ENCODE data around the gene BEND2.

BEND2 gene

DNA sequence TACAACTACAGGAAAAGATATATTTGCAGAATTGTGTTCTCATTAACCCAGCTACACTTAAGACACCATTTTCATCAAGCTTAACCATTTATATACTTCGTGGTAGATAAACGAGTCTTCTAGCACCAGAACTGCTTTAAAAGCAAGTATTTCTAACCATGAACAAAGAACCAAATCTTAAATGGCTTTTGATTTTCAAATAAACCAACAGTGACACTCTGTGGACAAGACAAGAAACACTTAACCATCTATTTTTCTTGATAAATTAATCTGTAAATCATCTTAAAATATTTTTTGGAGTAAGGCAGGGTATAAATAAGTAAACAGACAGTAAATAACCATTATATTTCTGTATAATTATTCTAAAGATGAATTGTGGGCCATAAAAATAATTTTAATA, 10.2 kb downstream of the BEND2 start:
- TF ChIP-seq, protein P1, sequence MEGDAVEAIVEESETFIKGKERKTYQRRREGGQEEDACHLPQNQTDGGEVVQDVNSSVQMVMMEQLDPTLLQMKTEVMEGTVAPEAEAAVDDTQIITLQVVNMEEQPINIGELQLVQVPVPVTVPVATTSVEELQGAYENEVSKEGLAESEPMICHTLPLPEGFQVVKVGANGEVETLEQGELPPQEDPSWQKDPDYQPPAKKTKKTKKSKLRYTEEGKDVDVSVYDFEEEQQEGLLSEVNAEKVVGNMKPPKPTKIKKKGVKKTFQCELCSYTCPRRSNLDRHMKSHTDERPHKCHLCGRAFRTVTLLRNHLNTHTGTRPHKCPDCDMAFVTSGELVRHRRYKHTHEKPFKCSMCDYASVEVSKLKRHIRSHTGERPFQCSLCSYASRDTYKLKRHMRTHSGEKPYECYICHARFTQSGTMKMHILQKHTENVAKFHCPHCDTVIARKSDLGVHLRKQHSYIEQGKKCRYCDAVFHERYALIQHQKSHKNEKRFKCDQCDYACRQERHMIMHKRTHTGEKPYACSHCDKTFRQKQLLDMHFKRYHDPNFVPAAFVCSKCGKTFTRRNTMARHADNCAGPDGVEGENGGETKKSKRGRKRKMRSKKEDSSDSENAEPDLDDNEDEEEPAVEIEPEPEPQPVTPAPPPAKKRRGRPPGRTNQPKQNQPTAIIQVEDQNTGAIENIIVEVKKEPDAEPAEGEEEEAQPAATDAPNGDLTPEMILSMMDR (IDR thresholded peaks at IDR 0.05; ENCODE audit: insufficient read depth, low read length, poor library complexity, severe bottlenecking), result peak; percentile 8
- Histone ChIP-seq H3K27me3 (replicated peaks; ENCODE audit: control insufficient read depth, insufficient read depth, low read length) (no peaks in the 10 kb centered on the region; the same call in 1 of the 2 replicates), H3K36me3 (ENCODE audit: control insufficient read depth, insufficient read depth, low read length) (no peaks in the 10 kb centered on the region), H3K4me3 (replicated peaks; ENCODE audit: low read depth, low read length) (no peak overlapping the region)
- no peak for DNase-seq (ENCODE audit: extremely low read depth, insufficient read length)

DNA sequence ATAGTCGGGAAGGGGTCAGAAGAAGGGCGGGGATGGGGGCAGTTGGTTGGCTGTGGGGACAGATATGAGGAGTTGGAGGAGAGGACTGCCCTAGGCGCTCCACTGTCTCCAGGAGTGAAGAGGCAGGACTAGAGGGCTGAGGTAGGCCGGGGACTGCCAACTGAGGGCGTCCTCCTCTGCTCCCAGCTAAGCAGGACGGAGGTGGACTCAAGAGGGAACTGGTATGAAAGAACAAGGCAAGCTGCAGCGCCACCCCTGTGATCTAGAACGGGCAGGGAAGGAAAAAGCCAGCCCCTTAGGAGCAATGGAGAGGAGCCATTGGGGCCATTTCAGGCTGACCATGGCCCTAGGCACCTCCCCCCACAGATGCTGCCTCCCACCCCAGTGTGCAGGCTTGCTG, 14.0 kb downstream of the BEND2 start:
- no peaks in the 10 kb centered on the region for H3K36me3 ChIP-seq (ENCODE audit: control insufficient read depth, insufficient read depth, low read length)
- H3K4me3 ChIP-seq (replicated peaks; ENCODE audit: low read depth, low read length), result no peak overlapping the region
- TF ChIP-seq, protein P1 (IDR thresholded peaks at IDR 0.05; ENCODE audit: insufficient read depth, low read length, poor library complexity, severe bottlenecking), result no peak
- no peaks in the 10 kb centered on the region; the same call in 1 of the 2 replicates for H3K27me3 ChIP-seq (replicated peaks; ENCODE audit: control insufficient read depth, insufficient read depth, low read length)
- no peak for DNase-seq (ENCODE audit: extremely low read depth, insufficient read length)

DNA sequence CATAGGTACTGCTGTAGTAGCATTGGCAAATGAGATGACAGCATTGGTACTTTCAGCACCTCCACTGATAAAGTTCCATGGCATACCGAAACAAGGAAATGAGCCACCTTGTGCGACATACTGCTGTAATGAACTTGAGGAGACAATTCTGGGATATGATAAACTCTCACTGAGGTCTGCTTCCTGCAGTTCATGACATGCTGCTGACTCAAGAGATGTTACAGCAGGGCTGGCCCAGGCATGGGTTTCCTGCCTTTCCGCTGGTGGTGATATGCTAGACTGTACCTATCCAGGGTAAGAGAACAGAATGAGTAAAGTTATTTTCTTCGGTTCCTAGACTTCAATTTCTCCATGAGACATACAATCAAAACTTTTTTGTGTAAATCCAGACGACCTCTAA, 17.1 kb downstream of the BEND2 start:
- Histone ChIP-seq H3K4me3 (replicated peaks; ENCODE audit: low read depth, low read length) (no peak overlapping the region), H3K36me3 (ENCODE audit: control insufficient read depth, insufficient read depth, low read length) (no peaks in the 10 kb centered on the region), H3K27me3 (replicated peaks; ENCODE audit: control insufficient read depth, insufficient read depth, low read length) (no peaks in the 10 kb centered on the region; the same call in 1 of the 2 replicates)
- TF ChIP-seq, protein P1 (IDR thresholded peaks at IDR 0.05; ENCODE audit: insufficient read depth, low read length, poor library complexity, severe bottlenecking), result no peak
- DNase-seq (ENCODE audit: extremely low read depth, insufficient read length), result no peak

DNA sequence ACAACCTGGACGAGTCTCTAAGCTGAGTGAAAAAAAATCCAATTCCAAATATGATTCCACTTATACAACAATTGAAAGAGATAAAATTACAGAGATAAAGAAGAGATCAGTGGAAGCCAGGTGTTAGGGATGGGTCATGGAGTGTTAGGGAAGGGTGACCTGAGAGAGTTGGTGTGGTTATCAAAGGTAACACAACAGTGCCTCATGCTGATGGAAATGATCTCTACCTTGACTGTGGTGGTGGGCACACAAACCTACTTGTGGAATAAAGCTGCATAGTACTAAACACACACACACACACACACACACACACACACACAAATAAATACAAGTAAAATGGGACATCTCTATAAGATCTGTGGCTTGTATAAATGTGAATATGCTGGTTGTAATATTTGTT, 26.0 kb downstream of the BEND2 start:
- no peaks in the 10 kb centered on the region for H3K27me3 ChIP-seq (replicated peaks; ENCODE audit: control insufficient read depth, insufficient read depth, low read length)
- no peaks in the 10 kb centered on the region for H3K36me3 ChIP-seq (ENCODE audit: control insufficient read depth, insufficient read depth, low read length)
- no peak overlapping the region for H3K4me3 ChIP-seq (replicated peaks; ENCODE audit: low read depth, low read length)
- DNase-seq (ENCODE audit: extremely low read depth, insufficient read length), result no peak
- TF ChIP-seq, protein P1 (IDR thresholded peaks at IDR 0.05; ENCODE audit: insufficient read depth, low read length, poor library complexity, severe bottlenecking), result no peak

- H3K4me3 ChIP-seq (replicated peaks; ENCODE audit: low read depth, low read length), result no peak overlapping the region
- TF ChIP-seq, protein P1 (IDR thresholded peaks at IDR 0.05; ENCODE audit: insufficient read depth, low read length, poor library complexity, severe bottlenecking), result no peak
- DNase-seq (ENCODE audit: extremely low read depth, insufficient read length), result no peak
- H3K27me3 ChIP-seq (replicated peaks; ENCODE audit: control insufficient read depth, insufficient read depth, low read length), result no peaks in the 10 kb centered on the region
- no peaks in the 10 kb centered on the region for H3K36me3 ChIP-seq (ENCODE audit: control insufficient read depth, insufficient read depth, low read length)
Observed at GRCh38 chrX:18179446-18179845, 41.2 kb downstream of the BEND2 start.

DNA sequence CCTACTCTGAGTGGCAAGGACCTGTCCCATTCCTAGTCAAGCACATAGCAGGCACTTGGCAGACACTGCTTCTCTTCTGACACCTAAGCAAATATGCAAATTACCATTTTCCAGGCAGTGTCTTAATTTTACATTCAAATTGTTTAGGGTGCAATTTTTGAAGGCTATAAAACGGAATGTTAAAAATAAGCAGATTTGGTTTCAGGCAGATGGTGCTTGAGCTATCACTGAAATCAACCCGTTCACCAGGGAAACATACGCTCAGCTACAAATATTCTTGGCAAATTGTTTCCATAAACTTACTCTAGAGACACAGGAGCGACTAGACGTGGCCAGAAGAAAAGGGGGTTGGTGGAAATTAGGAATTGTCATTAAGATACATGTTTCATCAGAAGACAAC, 45.7 kb downstream of the BEND2 start:
- TF ChIP-seq, protein P1 (IDR thresholded peaks at IDR 0.05; ENCODE audit: insufficient read depth, low read length, poor library complexity, severe bottlenecking), result no peak
- Histone ChIP-seq H3K36me3 (ENCODE audit: control insufficient read depth, insufficient read depth, low read length) (no peaks in the 10 kb centered on the region), H3K4me3 (replicated peaks; ENCODE audit: low read depth, low read length) (no peak overlapping the region), H3K27me3 (replicated peaks; ENCODE audit: control insufficient read depth, insufficient read depth, low read length) (no peaks in the 10 kb centered on the region)
- DNase-seq (ENCODE audit: extremely low read depth, insufficient read length), result no peak
